Stimulated activated CD4-positive, alpha-beta T cell treated with anti-CD3 and anti-CD28 coated beads, Interleukin-15, amount 100 ng/mL, for 48 hours (primary cell): ENCODE measurements around the gene SHISA9.
"Not testable (repeated sequence)": the region's sequence is repeated elsewhere in the genome, so short reads cannot be mapped to it uniquely, and the experiment has no call there.

ENCODE experiments used
- DNase-seq, 2 donors: peaks; one replicate each; pipeline ENCODE4 v3.0.0-alpha.2; 2020; ENCODE audit warnings: low read depth in 2 of 2

The SHISA9 gene

DNA sequence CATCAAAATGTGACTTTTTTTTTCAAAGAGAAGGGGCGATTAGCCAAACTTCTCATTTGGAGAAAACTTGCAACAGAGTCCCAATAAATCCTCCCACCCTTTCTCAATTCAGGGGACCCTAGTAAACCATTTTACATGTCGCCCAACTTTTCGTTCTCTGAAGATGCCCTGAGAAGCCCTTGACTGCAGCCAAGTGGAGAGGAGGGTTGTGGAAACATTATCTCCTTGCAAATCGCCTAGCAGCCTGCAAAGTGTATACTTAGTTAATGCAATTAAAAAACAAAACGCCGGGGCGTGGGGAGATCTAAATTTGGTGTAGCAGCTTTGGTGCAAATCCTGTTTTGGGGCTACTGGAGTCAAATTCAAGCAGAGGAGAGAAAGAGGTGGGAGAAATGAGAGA lies 1.2 kb upstream of the SHISA9 start:
- DNase-seq, result no peak

DNA sequence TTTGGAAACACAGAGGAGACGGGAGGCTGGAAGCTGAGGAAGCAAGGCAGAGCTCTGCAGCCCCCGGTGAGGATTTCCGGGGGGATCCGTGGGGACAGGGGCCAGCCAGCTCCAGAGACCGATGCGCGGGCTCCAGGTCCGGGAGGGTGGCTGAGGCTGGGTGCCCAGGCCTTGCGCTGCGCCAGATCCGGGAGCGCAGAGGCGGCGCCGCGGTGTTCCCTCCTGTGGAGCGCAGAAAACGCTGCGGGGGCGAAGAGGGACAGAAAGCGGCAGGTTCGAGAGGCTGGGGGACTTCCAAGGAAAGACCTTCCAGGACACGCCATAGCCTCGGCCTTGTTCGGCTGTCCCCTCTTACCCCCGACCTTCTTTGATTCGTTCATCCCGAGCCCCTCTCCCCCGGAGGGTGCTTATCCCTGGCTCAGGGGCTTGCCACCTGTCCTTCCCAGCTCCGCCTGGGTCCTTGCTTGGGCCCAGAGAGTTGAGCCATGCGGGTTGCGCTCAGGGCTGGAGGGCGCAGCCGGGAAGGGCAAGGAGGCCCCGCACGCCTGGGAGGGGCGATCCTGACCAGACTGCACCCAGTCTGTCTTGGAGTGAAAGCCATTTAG lies 697 bp upstream of the SHISA9 start:
- no peak for DNase-seq

GRCh38 chr16:12901204-12901596 lies 198 bp upstream of the SHISA9 start:
- DNase-seq, result no peak

GRCh38 chr16:12902511-12903372 lies 1.3 kb downstream of the SHISA9 start:
- DNase-seq, result no peak

DNA sequence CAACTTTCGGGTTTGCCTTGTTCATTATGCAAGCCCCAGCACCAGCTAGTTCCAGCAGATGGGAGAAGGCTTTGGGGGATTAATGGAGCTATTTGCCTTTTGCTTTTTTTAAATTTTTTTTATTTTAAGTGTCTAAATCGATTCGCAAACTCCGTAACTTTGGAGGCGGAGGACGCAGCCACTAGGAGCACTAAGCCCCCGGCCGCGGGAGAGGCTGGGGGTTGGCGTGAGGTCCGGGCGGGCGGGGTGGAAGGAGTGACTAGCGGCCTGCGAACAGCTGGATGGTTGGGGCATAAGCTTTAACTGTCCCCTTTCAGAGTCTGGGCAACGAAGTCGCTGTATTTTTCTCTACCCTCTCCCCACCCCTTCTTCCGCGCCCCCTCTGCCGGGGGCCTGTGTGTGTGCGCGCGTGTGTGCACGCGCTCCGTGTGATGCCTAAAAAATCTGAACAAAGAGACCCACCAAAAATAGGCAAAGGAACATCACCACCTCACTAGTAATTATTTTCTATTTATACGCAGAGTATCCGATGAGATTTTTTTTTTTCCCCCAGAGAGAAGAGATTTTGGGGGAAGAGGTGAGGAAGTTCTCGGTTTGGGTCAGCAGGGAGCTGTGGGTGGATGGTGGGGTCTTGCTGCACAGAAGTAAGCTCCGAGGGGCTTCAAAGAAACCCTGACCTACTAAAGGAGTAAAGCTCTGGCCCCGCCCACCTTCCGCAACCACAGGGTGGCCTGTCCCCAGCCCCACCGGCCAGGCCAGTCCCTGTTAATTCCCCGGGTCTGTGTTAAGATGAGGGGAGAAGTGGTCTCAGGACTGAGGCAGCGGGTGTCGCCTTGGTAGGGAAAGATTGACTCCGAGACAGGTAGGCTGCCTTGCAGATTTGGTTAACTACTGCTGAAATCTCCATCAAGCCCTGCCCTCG lies 2.3 kb downstream of the SHISA9 start:
- DNase-seq, result no peak

DNA sequence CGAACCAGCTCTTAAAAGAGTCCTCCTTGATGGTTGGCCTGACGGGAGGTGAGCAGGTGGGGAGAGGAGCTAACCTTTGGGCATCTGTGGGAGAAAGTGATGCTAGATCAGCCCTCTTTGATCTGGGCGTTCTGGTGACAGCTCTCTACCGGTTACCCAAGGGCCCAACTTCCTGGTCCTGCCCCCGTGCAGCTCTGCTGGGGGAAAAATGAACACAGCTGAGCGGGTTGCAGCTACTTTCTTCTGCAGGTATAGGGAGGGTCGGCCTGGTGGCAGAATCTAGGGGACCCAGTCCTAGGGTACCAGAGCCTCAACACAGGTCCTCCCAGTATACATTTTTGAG lies 2.9 kb downstream of the SHISA9 start:
- no peak for DNase-seq

GRCh38 chr16:12906271-12906670 lies 4.9 kb downstream of the SHISA9 start:
- no peak for DNase-seq

DNA sequence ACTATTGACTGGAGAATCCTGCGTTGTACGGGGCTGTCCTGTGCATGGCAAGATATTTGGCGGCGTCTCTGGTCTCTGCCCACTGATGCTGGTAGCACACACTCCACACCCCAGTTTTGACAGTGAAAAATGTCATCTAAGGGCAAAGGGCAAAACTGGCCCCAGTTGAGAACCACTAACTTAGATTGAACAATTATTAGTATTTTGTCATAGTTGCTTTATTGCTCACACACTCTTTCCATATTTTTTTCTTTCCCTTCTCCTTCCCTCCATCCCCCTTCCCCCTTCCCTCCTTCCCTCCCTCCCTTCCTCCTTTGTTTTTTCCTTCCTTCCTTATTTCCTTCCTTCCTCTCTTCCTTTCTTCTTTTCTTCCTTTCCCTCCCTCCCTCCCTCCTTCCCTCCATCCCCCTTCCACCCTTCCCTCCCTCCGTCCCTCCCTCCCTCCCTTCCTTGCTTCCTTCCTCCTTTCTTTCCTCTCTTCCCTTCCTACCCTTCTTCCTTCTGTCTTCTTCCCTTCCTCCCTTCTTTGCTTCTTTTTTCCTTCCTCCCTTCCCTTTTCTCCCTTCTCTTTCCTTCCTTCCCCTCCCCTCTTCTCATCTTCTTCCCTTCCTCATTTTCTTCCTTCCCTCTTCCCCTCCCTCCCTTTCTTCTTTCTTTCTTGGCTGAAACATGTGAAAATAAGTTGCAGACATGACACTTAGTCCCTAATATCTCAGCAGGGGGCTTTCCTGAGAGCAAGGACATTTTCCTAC lies 5.5 kb downstream of the SHISA9 start:
- DNase-seq, result no peak

GRCh38 chr16:12907670-12908233 lies 6.4 kb downstream of the SHISA9 start:
- DNase-seq, result no peak

DNA sequence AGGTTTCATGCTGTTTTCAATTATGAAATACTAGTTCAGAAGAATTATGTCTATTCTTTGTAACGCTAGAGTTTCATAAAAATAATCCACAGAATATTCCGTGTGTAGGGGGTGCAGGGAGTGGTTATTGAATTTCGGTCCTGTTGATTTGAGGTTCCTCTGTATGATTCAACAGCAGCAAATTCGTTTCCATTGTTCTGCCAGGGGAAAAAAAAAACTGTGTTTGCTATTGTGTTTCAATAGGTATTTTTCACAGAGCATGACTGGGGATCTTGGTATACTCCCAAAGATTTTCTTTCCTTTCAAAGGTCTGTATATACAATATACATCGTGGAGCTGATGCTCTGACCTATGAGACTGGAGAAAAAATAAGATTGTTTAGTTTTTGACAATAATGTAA lies 15.8 kb downstream of the SHISA9 start:
- DNase-seq, result no peak

- DNase-seq, result no peak
These were observed 16.3 kb downstream of the SHISA9 start for GRCh38 chr16:12917653-12918052.

DNA sequence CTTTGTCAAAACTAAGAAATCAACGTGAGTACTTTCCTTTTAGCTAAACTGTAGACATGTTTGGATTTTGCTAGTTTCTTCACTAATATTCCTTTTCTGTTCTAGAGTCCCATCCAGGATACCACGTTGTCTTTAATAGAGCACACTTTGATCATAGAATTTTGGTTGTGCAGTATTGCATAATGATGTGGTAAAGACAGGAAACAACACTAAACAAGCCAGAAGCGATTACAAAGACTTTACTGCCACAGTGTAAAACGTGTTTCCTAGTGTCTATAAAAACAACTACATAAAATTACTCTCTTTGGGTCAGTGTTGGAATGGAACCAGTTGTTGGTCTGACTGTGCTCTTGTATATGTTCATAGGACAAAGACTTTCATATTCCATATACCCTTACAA lies 19.3 kb downstream of the SHISA9 start:
- DNase-seq, result no peak

DNA sequence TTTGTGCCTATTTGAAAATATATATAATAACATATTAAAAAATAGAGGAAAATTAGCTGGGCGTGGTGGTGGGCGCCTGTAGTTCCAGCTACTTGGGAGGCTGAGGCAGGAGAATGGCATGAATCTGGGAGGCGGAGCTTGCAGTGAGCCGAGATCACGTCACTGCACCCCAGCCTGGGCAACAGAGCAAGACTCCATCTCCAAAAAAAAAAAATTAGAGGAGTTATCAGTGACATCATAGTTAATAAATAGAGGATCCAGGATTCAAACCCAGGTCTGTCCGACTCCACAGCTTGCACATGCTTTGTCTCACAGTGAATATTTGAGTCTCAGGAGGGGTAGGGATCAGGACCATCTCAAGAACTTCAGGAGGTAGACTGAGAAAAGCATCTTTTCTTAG lies 22.2 kb downstream of the SHISA9 start:
- not testable (repeated sequence) for DNase-seq

DNA sequence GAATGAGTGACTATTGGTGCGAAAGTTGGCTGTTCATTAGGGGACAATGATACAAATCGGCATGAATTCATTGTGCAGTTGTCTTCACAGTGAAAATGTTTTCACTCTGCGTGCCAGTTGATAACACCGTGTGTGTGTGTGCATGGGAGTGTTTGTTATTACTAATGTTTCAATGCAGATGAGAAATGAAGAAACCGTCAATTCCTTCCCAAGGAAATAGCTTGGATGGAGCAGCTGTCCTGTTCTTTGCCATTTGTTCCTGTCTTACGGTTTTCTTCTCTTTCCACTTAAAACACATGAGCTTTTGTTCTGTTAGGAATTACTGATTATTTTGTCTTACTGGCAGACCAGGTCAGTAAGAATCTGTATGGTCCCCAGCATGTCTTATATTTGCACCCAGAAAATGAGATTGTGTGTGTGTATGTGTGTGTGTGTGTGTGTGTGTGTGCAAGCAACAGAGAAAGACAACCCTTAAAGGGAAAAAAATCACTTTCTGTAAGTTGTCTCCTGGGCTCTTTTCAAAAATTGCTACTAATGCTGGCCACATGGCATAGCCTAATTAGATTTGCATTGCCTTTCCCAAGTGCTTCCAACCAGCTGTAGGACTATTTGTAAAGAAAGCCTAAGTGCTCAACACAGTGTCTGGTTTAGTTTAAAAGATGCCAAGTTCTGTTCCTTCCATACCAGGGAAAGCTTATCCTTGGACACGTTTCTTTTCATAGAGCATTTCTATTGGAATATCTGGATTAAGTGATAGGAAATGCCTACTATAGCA lies 23.8 kb downstream of the SHISA9 start:
- DNase-seq, result no peak

DNA sequence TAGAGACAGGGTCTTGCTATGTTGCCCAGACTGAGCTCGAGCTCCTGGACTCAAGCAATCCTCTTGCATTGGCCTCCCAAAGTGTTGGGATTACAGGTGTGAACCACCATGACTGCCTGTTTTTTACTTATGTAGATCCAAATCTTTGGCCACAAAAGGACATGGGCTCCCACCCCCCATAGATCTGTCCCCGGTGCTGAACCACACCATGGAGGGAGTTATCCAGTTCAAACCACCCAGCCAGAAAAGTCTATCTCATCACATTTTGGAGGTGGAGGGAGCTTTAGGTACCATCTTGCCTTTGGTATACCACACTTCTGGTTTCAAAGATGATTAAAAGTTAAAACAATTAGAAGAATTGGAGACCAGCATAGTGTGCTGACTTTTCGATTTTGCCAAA lies 26.2 kb downstream of the SHISA9 start:
- no peak for DNase-seq

GRCh38 chr16:12930881-12931280 lies 29.5 kb downstream of the SHISA9 start:
- no peak for DNase-seq

DNA sequence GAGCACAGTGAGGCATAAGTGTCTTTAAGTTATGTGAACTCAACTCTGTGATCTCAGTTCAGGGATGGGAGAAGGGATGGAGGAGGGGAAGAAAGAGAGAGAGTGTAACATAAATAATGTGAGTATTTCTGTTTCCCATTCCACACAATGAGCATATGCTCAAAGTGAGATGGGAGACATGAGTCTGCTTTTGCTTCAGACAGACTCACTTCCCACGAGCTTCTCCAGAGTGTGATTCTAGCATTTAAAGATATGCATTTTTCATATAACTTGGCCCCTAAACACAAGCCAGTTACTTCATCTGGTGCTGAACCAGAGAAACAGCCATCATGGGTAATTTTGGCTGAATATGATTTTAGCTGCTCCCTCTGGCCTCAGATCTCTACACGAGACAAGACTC lies 35.0 kb downstream of the SHISA9 start:
- no peak for DNase-seq

GRCh38 chr16:12941896-12942295 lies 40.5 kb downstream of the SHISA9 start:
- no peak for DNase-seq

DNA sequence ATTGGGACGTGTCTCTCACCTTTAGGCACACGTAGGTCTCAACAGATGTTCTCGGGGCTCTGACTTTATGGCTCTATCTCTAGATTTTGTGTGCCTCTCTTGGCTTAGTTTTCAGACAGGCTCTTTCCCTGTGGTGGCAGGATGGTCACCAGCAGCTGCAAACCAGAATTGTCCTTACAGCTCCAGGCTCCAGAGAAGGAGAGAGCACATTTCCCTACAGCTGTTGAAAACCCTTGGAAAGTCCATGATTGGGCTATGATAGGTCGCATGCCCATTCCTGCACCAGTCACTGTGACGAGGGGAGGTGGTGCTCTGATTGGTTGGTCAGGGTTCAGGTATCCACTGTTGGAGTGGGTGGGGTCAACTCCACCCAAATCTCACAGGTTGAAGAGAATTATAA lies 41.5 kb downstream of the SHISA9 start:
- no peak for DNase-seq

- no peak for DNase-seq
These were observed 42.9 kb downstream of the SHISA9 start for GRCh38 chr16:12944300-12944699.

DNA sequence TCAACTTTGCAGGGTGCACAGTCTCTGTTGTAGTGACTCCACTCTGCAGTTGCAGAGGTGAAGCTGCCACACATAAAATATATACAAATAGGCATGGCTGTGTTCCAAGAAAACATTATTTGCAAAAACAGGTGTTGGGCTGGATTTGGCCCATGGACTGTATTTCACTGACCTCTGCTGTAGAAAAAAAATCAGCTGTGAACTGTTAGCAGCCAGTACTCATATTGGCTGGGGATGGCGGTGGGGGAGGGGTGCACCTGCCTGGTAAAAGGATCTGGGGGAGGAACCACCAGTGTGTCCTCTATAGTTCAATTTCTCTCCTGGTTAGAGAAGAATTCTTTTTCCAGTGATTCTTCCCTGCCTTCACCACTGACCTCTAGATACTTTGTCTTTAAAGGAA lies 50.0 kb downstream of the SHISA9 start:
- DNase-seq, result no peak
